K562 (cell line): Measurements from ENCODE around the gene SPARC. TPM values are rescaled to one million over a fixed set of nuclear protein-coding genes. Genes with fewer than 3 reads are reported as not detected.

Experiments used
- ATAC-seq: fragments of 200-7000 bp; cut with Tn5 transposase; 3 replicates; pipeline ENCODE4 v1.9.1; 2020; ENCODE audit warnings: moderate library complexity
- BruUV-seq: library from RNA; stranded (reverse); fragments of 400-500 nt; replicated peaks from 2 replicates; lab custom pipeline; 2021; lab: Mats Ljungman, UMichigan
- CTCF ChIA-PET: fragments of 300-600 bp; formaldehyde crosslinking; extraction: SDS; loops from one replicate; lab custom pipeline; 2021; ENCODE audit warnings: low intra/inter-chr PET ratio; lab: Yijun Ruan, JAX
- POLR2A ChIA-PET: fragments of 300-600, 350-650 bp; sonication (Branson Sonifier 250); formaldehyde crosslinking; extraction: SDS; loops from one replicate; lab custom pipeline; 2021; ENCODE audit warnings: antibody characterized with exemption, inconsistent platforms; lab: Yijun Ruan, JAX
- DNase-seq, 4 experiments: peaks; one replicate each; pipeline versions ENCODE4 v3.0.0 to v3.0.0-alpha.2; 2011 to 2018; ENCODE audit warnings: low spot score in 3 of 4, mixed read lengths in 3 of 4; ENCODE audit errors: extremely low read depth in 1 of 4
- FAIRE-seq: peaks from 2 replicates; lab custom pipeline; 2011; peaks lifted over from hg19 to GRCh38; lab: Jason Lieb, UNC
- H2AFZ ChIP-seq: 2 replicates; pipeline ENCODE4 v1.6.0; 2011; ENCODE audit warnings: low read depth, low read length, control low read depth, inconsistent platforms
- H3K27ac ChIP-seq: fragments of 200-600 bp; 3 replicates; pipeline ENCODE4 v1.8.0; 2011; ENCODE audit warnings: low read depth, mild to moderate bottlenecking, control low read depth, inconsistent platforms, low read length, moderate library complexity, mixed read lengths; ENCODE audit errors: extremely low read depth
- H3K27me3 ChIP-seq, 2 experiments: fragments of 300-600 bp in 1 of 2; 2 replicates in 1 of 2; 3 replicates in 1 of 2; pipeline versions ENCODE4 v1.6.0 to v1.8.0; 2011; ENCODE audit warnings: inconsistent platforms in 2 of 2, low read length in 2 of 2, mild to moderate bottlenecking in 1 of 2, mixed read lengths in 1 of 2, moderate library complexity in 1 of 2; ENCODE audit not compliant: control insufficient read depth in 2 of 2, insufficient read depth in 2 of 2
- H3K36me3 ChIP-seq: fragments of 300-600 bp; 3 replicates; pipeline ENCODE4 v1.8.0; 2011; ENCODE audit warnings: mild to moderate bottlenecking, low read length, inconsistent platforms; ENCODE audit not compliant: control insufficient read depth, insufficient read depth
- H3K4me1 ChIP-seq, 2 experiments: fragments of 200-600 bp in 1 of 2; replicated peaks in 1 of 2; 2 replicates in 1 of 2; 3 replicates in 1 of 2; pipeline versions ENCODE4 v1.5.1 to v1.8.0; 2011; ENCODE audit warnings: inconsistent platforms in 2 of 2, low read length in 2 of 2, mild to moderate bottlenecking in 1 of 2, mixed read lengths in 1 of 2, moderate library complexity in 1 of 2; ENCODE audit not compliant: control insufficient read depth in 2 of 2, insufficient read depth in 2 of 2
- H3K4me2 ChIP-seq: 2 replicates; pipeline ENCODE4 v1.6.1; 2011; ENCODE audit warnings: low read length, control low read depth, inconsistent platforms, mixed read lengths; ENCODE audit not compliant: insufficient read depth
- H3K4me3 ChIP-seq: fragments of 200-600 bp; sonication (generic), shearing (Covaris generic); 2 replicates; pipeline ENCODE4 v1.5.1; 2016; ENCODE audit warnings: control low read depth, inconsistent platforms
- H3K79me2 ChIP-seq: fragments of 200-600 bp; 3 replicates; pipeline ENCODE4 v1.8.0; 2011; ENCODE audit warnings: low read length, inconsistent platforms; ENCODE audit not compliant: control insufficient read depth, insufficient read depth
- H3K9ac ChIP-seq, 2 experiments: 2 replicates each; pipeline versions ENCODE4 v1.6.0 to v1.6.1; 2011; ENCODE audit warnings: low read depth in 2 of 2, low read length in 2 of 2, control low read depth in 1 of 2, inconsistent platforms in 1 of 2, mild to moderate bottlenecking in 1 of 2, mixed read lengths in 1 of 2; ENCODE audit not compliant: insufficient read depth in 1 of 2
- H3K9me1 ChIP-seq: one replicate; pipeline ENCODE4 v1.6.0; 2011; ENCODE audit warnings: inconsistent platforms, mild to moderate bottlenecking, low read length, moderate library complexity; ENCODE audit not compliant: control insufficient read depth, insufficient read depth
- H3K9me3 ChIP-seq: replicated peaks from 2 replicates; pipeline ENCODE4 v1.5.1; 2011; ENCODE audit warnings: low read depth, low read length, inconsistent platforms; ENCODE audit not compliant: control insufficient read depth, insufficient read depth
- H4K20me1 ChIP-seq: replicated peaks from 2 replicates; pipeline ENCODE4 v1.6.1; 2011; ENCODE audit warnings: low read length, inconsistent platforms, mixed read lengths; ENCODE audit not compliant: control insufficient read depth, insufficient read depth
- BHLHE40 ChIP-seq: IDR thresholded peaks from 2 replicates; pipeline ENCODE4 v1.6.1; 2011; ENCODE audit warnings: low read length, improper control_type of control experiment
- EHMT2 ChIP-seq: fragments of 450-650 bp; IDR thresholded peaks from 2 replicates; pipeline ENCODE4 v1.6.1; 2018; ENCODE audit warnings: antibody characterized with exemption
- GATAD2B ChIP-seq: fragments of 450-650 bp; IDR thresholded peaks from 2 replicates; pipeline ENCODE4 v1.6.1; 2017; ENCODE audit warnings: mild to moderate bottlenecking, borderline replicate concordance
- HOXB6 ChIP-seq: fragments of 250-450 bp; sonication (Bioruptor Pico); IDR thresholded peaks from 2 replicates; pipeline ENCODE4 v1.5.1; 2022; ENCODE audit warnings: mild to moderate bottlenecking, borderline replicate concordance
- MED1 ChIP-seq: sonication (generic); formaldehyde crosslinking; IDR thresholded peaks from 2 replicates; pipeline ENCODE4 v1.8.1; 2023; ENCODE audit warnings: missing genetic modification reagents, borderline replicate concordance
- MTA3 ChIP-seq: fragments of 450-650 bp; formaldehyde crosslinking; IDR thresholded peaks from 2 replicates; pipeline ENCODE4 v1.6.1; 2017; ENCODE audit warnings: mild to moderate bottlenecking, borderline replicate concordance
- NCOA1 ChIP-seq: fragments of 450-650 bp; IDR thresholded peaks from 2 replicates; pipeline ENCODE4 v1.6.1; 2016; ENCODE audit warnings: low read depth
- PPARD ChIP-seq: fragments of 250-450 bp; sonication (Bioruptor Pico); IDR thresholded peaks from 2 replicates; pipeline ENCODE4 v1.8.0; 2022; ENCODE audit warnings: inconsistent platforms, mild to moderate bottlenecking, moderate library complexity
- PTTG1 ChIP-seq: fragments of 450-650 bp; IDR thresholded peaks from 2 replicates; pipeline ENCODE4 v1.6.1; 2016; ENCODE audit warnings: low read depth, mild to moderate bottlenecking, missing genetic modification characterization, missing compliant biosample characterization
- SAFB2 ChIP-seq: fragments of 200-400 bp; formaldehyde crosslinking; IDR thresholded peaks from 2 replicates; pipeline ENCODE4 v1.6.1; 2018; ENCODE audit warnings: borderline replicate concordance, low read length, low read depth, moderate library complexity; ENCODE audit not compliant: severe bottlenecking
- TCF7 ChIP-seq: sonication (generic); IDR thresholded peaks from 2 replicates; pipeline ENCODE4 v1.6.1; 2016; ENCODE audit warnings: antibody characterized with exemption, borderline replicate concordance
- THRAP3 ChIP-seq: fragments of 450-650 bp; IDR thresholded peaks from 2 replicates; pipeline ENCODE4 v1.6.1; 2016; ENCODE audit warnings: mild to moderate bottlenecking, inconsistent platforms, borderline replicate concordance
- ZC3H4 ChIP-seq: sonication (generic); formaldehyde crosslinking; IDR thresholded peaks from 2 replicates; pipeline ENCODE4 v1.9.0; 2021; ENCODE audit warnings: missing genetic modification reagents, borderline replicate concordance
- ZNF316 ChIP-seq: fragments of 450-650 bp; IDR thresholded peaks from 2 replicates; pipeline ENCODE4 v1.6.1; 2016
- ZNF668 ChIP-seq: fragments of 250-450 bp; sonication (Bioruptor Pico); IDR thresholded peaks from 2 replicates; pipeline ENCODE4 v1.8.0; 2022; ENCODE audit warnings: mild to moderate bottlenecking, inconsistent platforms
- WGBS: fragments of 100-300 bp; shearing (Covaris generic); methylation state at CpG from one replicate; pipeline ENCODE4 v1.1.6; 2016; ENCODE audit warnings: low coverage, mixed read lengths; ENCODE audit not compliant: insufficient coverage; ENCODE audit errors: missing lambda C conversion rate; 5-methylcytosine and 5-hydroxymethylcytosine counted together
- in situ Hi-C: fragments of 300-500 bp; cut with MboI; formaldehyde crosslinking; loops from 4 replicates; pipeline ENCODE4 v1.15.0; 2018; ENCODE audit warnings: inconsistent platforms, mixed read lengths
- intact Hi-C: fragments of 100-400 bp; cut with micrococcal nuclease; formaldehyde crosslinking; loops from 2 replicates; pipeline ENCODE4 v1.14.2; 2022
- polyA plus RNA-seq, 8 experiments: library from polyadenylated mRNA; depleted of rRNA in 4 of 8; stranded (reverse) in 5 of 8; unstranded in 3 of 8; fragments of >200 nt; fragmentation: Nextera tagmentation in 2 of 8; fragmentation: Illumina TruSeq in 1 of 8; extraction: Ambion mirVana in 2 of 8; extraction: Trizol in 1 of 8; gene quantifications; 2 replicates each; pipeline versions ENCODE4 v1.2.1 to v1.2.3, GENCODE V29; 2011 to 2014; ENCODE audit warnings: inconsistent platforms in 1 of 8, missing spikeins in 1 of 8
- total RNA-seq, 7 experiments: library from RNA; depleted of rRNA in 6 of 7; stranded (reverse); fragments of >200 nt in 6 of 7; fragmentation: Illumina TruSeq in 2 of 7; extraction: Trizol in 2 of 7; gene quantifications; 2 replicates each; pipeline versions ENCODE4 v1.2.1 to v1.2.3, GENCODE V29; 2011 to 2021; ENCODE audit warnings: low replicate concordance in 1 of 7
- TF ChIP-seq, protein P1 (sequence below): fragments of 250-450 bp; sonication (Bioruptor Pico); IDR thresholded peaks from 2 replicates; pipeline ENCODE4 v1.5.0; 2021; ENCODE audit warnings: mild to moderate bottlenecking, borderline replicate concordance
- TF ChIP-seq, protein P2 (sequence below): fragments of 450-650 bp; IDR thresholded peaks from 2 replicates; pipeline ENCODE4 v1.6.1; 2018; ENCODE audit warnings: mild to moderate bottlenecking, low read depth; ENCODE audit not compliant: partially characterized antibody

The SPARC gene
- total and polyA plus RNA-seq, 9 of the 15 experiments (the other 6 are each of a cell fraction or from before 2014, with no cell fraction given), result 6.1 to 35.6 (median 12.2) TPM

GRCh38 chr5:151679421-151680155 lies 7.1 kb downstream of the SPARC start:
- FAIRE-seq, result no peak
- no peak overlapping the region for H3K4me2 ChIP-seq
- TF ChIP-seq MTA3 (no peak), PPARD (CRISPR knock-in tag) (no peak), TCF7 (no peak), BHLHE40 (no peak), ZNF316 (no peak), PTTG1 (tag) (no peak), THRAP3 (no peak), GATAD2B (no peak), HOXB6 (CRISPR knock-in tag) (no peak), SAFB2 (no peak), EHMT2 (no peak), MED1 (CRISPR knock-in tag) (no peak), NCOA1 (no peak), ZNF668 (CRISPR knock-in tag) (no peak), ZC3H4 (CRISPR knock-in tag) (no peak)
- TF ChIP-seq, protein P1, sequence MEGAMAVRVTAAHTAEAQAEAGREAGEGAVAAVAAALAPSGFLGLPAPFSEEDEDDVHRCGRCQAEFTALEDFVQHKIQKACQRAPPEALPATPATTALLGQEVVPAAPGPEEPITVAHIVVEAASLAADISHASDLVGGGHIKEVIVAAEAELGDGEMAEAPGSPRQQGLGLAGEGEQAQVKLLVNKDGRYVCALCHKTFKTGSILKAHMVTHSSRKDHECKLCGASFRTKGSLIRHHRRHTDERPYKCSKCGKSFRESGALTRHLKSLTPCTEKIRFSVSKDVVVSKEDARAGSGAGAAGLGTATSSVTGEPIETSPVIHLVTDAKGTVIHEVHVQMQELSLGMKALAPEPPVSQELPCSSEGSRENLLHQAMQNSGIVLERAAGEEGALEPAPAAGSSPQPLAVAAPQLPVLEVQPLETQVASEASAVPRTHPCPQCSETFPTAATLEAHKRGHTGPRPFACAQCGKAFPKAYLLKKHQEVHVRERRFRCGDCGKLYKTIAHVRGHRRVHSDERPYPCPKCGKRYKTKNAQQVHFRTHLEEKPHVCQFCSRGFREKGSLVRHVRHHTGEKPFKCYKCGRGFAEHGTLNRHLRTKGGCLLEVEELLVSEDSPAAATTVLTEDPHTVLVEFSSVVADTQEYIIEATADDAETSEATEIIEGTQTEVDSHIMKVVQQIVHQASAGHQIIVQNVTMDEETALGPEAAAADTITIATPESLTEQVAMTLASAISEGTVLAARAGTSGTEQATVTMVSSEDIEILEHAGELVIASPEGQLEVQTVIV (CRISPR knock-in tag), result no peak
- TF ChIP-seq, protein P2, sequence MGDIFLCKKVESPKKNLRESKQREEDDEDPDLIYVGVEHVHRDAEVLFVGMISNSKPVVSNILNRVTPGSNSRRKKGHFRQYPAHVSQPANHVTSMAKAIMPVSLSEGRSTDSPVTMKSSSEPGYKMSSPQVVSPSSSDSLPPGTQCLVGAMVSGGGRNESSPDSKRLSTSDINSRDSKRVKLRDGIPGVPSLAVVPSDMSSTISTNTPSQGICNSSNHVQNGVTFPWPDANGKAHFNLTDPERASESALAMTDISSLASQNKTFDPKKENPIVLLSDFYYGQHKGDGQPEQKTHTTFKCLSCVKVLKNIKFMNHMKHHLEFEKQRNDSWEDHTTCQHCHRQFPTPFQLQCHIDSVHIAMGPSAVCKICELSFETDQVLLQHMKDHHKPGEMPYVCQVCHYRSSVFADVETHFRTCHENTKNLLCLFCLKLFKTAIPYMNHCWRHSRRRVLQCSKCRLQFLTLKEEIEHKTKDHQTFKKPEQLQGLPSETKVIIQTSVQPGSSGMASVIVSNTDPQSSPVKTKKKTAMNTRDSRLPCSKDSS, result no peak

More at GRCh38 chr5:151679421-151680155, 7.1 kb downstream of the SPARC start:
- H3K9me1 ChIP-seq, result no peaks in the 10 kb centered on the region
- ATAC-seq (no peak), DNase-seq (no peak)
- no peak overlapping the region for H2AFZ ChIP-seq
- in situ Hi-C loops (no loop called here), intact Hi-C loops (no loop called here)
- CTCF ChIA-PET, result no interaction called here
- POLR2A ChIA-PET, result no interaction called here
- H3K9me3 ChIP-seq, result no peaks in the 10 kb centered on the region
- no peaks in the 10 kb centered on the region for H3K36me3 ChIP-seq
- peaks cover 5 to 22% of the 10 kb centered on the region in 2 experiments for H3K27me3 ChIP-seq
- BruUV-seq, result no TSS peak
- no peaks in the 10 kb centered on the region for H4K20me1 ChIP-seq
- H3K27ac ChIP-seq, result no peak overlapping the region
- no peaks in the 10 kb centered on the region for H3K79me2 ChIP-seq
- no peak overlapping the region for H3K9ac ChIP-seq
- H3K4me3 ChIP-seq, result no peak overlapping the region
- peaks cover 0 to 5% of the 10 kb centered on the region in 2 experiments; a peak in 2 of 5 replicates for H3K4me1 ChIP-seq
- 12% methylated on average over 8 of the region's 8 CpGs for WGBS
